Colonic mucosa (tissue), 4 donors: ENCODE results near the gene LAD1. TPM values are rescaled to one million over a fixed set of nuclear protein-coding genes. Genes with fewer than 3 reads are reported as not detected.

Source experiments
- DNase-seq: peaks from one replicate; pipeline ENCODE4 v3.0.0-alpha.2; 2020
- H3K27ac ChIP-seq: fragments of 200-600 bp; one replicate; pipeline ENCODE4 v1.8.0; 2021
- H3K27me3 ChIP-seq: fragments of 200-600 bp; one replicate; pipeline ENCODE4 v1.8.0; 2021
- H3K36me3 ChIP-seq: fragments of 200-600 bp; one replicate; pipeline ENCODE4 v1.8.0; 2021
- H3K4me1 ChIP-seq: fragments of 200-600 bp; one replicate; pipeline ENCODE4 v1.8.0; 2021; ENCODE audit warnings: mild to moderate bottlenecking
- H3K4me3 ChIP-seq: fragments of 200-600 bp; one replicate; pipeline ENCODE4 v1.8.0; 2021
- H3K9ac ChIP-seq, 2 donors: one replicate each; pipeline ENCODE4 v1.7.0; 2013; ENCODE audit warnings: control low read depth in 2 of 2, low read depth in 2 of 2, low read length in 2 of 2
- H3K9me3 ChIP-seq: fragments of 200-600 bp; one replicate; pipeline ENCODE4 v1.8.0; 2021
- intact Hi-C: fragments of 100-400 bp; cut with DNase I; formaldehyde crosslinking; loops from one replicate; pipeline ENCODE4 v1.14.1; 2022
- total RNA-seq, 2 donors: library from RNA; stranded (reverse); fragmentation: NEBNext Ultra II Directional in 1 of 2; extraction: Animal tissue kit (Norgen Biotek cat#: 25700) in 1 of 2; gene quantifications; one replicate each; pipeline ENCODE4 v1.2.1, GENCODE V29; 2021
- TF ChIP-seq, protein P1 (sequence below): fragments of 200-600 bp; IDR thresholded peaks from one replicate; pipeline ENCODE4 v1.8.0; 2022; ENCODE audit warnings: antibody characterized with exemption, mild to moderate bottlenecking
- donor health status: healthy.
- donor health status: DM: no; HTN: no; CAD: no.
- donor health status: DM: no; HTN: no; CAD: no.

LAD1 gene
- total RNA-seq, 2 donors from 2014 or later: 160 to 280 TPM

- Histone ChIP-seq H3K27ac (no peak overlapping the region), H3K4me3 (no peak overlapping the region), H3K36me3 (no peaks in the 10 kb centered on the region), H3K27me3 (no peaks in the 10 kb centered on the region), H3K9ac (no peak overlapping the region), H3K9me3 (no peaks in the 10 kb centered on the region), H3K4me1 (no peaks in the 10 kb centered on the region)
- intact Hi-C loops: no loop called here
- TF ChIP-seq, protein P1, sequence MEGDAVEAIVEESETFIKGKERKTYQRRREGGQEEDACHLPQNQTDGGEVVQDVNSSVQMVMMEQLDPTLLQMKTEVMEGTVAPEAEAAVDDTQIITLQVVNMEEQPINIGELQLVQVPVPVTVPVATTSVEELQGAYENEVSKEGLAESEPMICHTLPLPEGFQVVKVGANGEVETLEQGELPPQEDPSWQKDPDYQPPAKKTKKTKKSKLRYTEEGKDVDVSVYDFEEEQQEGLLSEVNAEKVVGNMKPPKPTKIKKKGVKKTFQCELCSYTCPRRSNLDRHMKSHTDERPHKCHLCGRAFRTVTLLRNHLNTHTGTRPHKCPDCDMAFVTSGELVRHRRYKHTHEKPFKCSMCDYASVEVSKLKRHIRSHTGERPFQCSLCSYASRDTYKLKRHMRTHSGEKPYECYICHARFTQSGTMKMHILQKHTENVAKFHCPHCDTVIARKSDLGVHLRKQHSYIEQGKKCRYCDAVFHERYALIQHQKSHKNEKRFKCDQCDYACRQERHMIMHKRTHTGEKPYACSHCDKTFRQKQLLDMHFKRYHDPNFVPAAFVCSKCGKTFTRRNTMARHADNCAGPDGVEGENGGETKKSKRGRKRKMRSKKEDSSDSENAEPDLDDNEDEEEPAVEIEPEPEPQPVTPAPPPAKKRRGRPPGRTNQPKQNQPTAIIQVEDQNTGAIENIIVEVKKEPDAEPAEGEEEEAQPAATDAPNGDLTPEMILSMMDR: peak; percentile 86
- DNase-seq: peak; percentile 74
Measured at GRCh38 chr1:201385299-201385891, 13.7 kb downstream of the LAD1 start.

DNA sequence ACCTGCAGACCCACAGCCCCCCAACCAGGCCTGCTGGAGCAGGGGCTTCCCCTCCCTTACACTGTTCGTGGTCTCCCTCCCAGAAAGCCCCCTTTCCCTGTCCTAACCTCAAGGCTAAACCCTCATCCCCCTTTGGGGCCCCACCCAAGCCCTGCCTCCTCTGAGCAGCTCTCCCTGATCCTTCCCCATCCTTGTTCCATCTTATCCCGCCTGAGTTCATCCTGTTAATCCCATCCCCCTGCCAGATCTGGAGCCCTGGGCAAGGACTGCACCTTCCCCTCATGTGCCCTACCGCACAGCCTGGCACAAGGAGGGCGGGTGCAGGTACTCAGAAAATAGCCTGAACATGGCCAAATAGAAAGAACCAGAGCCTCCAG, 14.7 kb downstream of the LAD1 start:
- H3K27ac ChIP-seq: no peak overlapping the region

GRCh38 chr1:201383647-201384405, 15.3 kb downstream of the LAD1 start:
- Histone ChIP-seq H3K9ac (no peak overlapping the region), H3K36me3 (no peaks in the 10 kb centered on the region), H3K27ac (no peak overlapping the region), H3K4me3 (no peak overlapping the region), H3K27me3 (no peaks in the 10 kb centered on the region), H3K9me3 (no peaks in the 10 kb centered on the region), H3K4me1 (no peaks in the 10 kb centered on the region)
- intact Hi-C loops: no loop called here
- DNase-seq: no peak
- TF ChIP-seq, protein P1: no peak

More for the DNA sequence above, 14.7 kb downstream of the LAD1 start:
- Histone ChIP-seq H3K4me3 (no peak overlapping the region), H3K9ac (no peak overlapping the region), H3K4me1 (no peaks in the 10 kb centered on the region), H3K36me3 (no peaks in the 10 kb centered on the region), H3K9me3 (no peaks in the 10 kb centered on the region), H3K27me3 (no peaks in the 10 kb centered on the region)
- intact Hi-C loops: no loop called here
- TF ChIP-seq, protein P1: no peak
- no peak for DNase-seq

DNA sequence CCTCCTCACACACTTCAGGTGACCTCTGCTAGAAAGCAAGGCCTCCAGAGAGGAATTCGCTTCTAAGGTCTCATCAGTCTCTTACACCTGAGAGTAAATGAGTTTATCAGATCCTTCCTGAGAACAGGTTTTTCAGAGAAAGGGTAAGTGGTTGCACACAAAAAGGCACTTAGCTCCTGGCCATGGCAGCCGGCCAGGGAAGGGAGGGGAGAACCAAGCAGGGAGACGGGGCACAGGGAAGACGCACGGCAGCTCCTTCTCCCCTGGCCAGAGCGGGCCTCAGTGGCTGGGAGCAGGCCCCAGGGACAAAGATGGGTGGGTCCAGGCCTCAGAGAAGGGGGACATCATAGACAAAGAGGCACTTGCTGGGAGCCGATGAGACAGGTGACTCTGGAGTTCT, 18.0 kb downstream of the LAD1 start:
- no peaks in the 10 kb centered on the region for H3K4me1 ChIP-seq
- H3K4me3 ChIP-seq: no peak overlapping the region
- TF ChIP-seq, protein P1: no peak
- H3K36me3 ChIP-seq: no peaks in the 10 kb centered on the region
- H3K9me3 ChIP-seq: no peaks in the 10 kb centered on the region
- no peak overlapping the region for H3K9ac ChIP-seq
- intact Hi-C loops: no loop called here
- H3K27me3 ChIP-seq: no peaks in the 10 kb centered on the region
- H3K27ac ChIP-seq: no peak overlapping the region
- no peak for DNase-seq

- no peak overlapping the region for H3K9ac ChIP-seq
- no peaks in the 10 kb centered on the region for H3K9me3 ChIP-seq
- no peak overlapping the region for H3K27ac ChIP-seq
- TF ChIP-seq, protein P1: no peak
- H3K27me3 ChIP-seq: peaks cover 3% of the 10 kb centered on the region
- DNase-seq: peak; percentile 33
- no peak overlapping the region for H3K4me3 ChIP-seq
- intact Hi-C loops: loop anchor here (5.0 kb wide), 1 partner anchor 38 kb away; no protein-coding TSS in a partner anchor
- H3K36me3 ChIP-seq: no peaks in the 10 kb centered on the region
- H3K4me1 ChIP-seq: no peaks in the 10 kb centered on the region
Measured at GRCh38 chr1:201379733-201380242, 19.3 kb downstream of the LAD1 start.
